GM12878 (cell line): ENCODE measurements around the gene WDSUB1. TPM values are rescaled to one million over a fixed set of nuclear protein-coding genes. Genes with fewer than 3 reads are reported as not detected.

Experiments
- ATAC-seq: fragments of 200-7000 bp; cut with Tn5 transposase; 3 replicates; pipeline ENCODE4 v1.9.1; 2020; ENCODE audit warnings: mild to moderate bottlenecking, moderate library complexity
- BruUV-seq: library from RNA; stranded (reverse); fragments of 400-500 nt; replicated peaks from 2 replicates; lab custom pipeline; 2021; lab: Mats Ljungman, UMichigan
- CTCF ChIA-PET: fragments of 300-600 bp; sonication (Branson Sonifier 250); formaldehyde crosslinking; extraction: SDS; loops from one replicate; lab custom pipeline; 2021; ENCODE audit warnings: inconsistent platforms; lab: Yijun Ruan, JAX
- POLR2A ChIA-PET: fragments of 350-600 bp; formaldehyde crosslinking; extraction: SDS; loops from one replicate; lab custom pipeline; 2021; ENCODE audit warnings: inconsistent platforms; lab: Charles Lee
- RAD21 ChIA-PET: fragments of 300-600 bp; sonication (Branson Sonifier 250); formaldehyde crosslinking; loops from one replicate; lab custom pipeline; 2023; ENCODE audit warnings: antibody characterized with exemption; ENCODE audit not compliant: unreplicated experiment; lab: Charles Lee
- SMC1A ChIA-PET: fragments of 300-600 bp; sonication (Branson Sonifier 250); formaldehyde crosslinking; loops from one replicate; lab custom pipeline; 2023; ENCODE audit not compliant: unreplicated experiment, uncharacterized antibody; lab: Charles Lee
- DNase-seq: peaks from one replicate; pipeline ENCODE4 v3.0.0-alpha.2; 2011; ENCODE audit warnings: low read depth, low spot score
- FAIRE-seq: peaks from 3 replicates; lab custom pipeline; 2011; peaks lifted over from hg19 to GRCh38; lab: Jason Lieb, UNC
- H2AFZ ChIP-seq: 2 replicates; pipeline ENCODE4 v1.6.0; 2011; ENCODE audit warnings: low read depth, low read length, control low read depth; ENCODE audit not compliant: control insufficient read depth
- H3K27ac ChIP-seq: 2 replicates; pipeline ENCODE4 v1.5.1; 2011; ENCODE audit warnings: control low read depth; ENCODE audit not compliant: control insufficient read depth, insufficient read depth
- H3K27me3 ChIP-seq, 2 experiments: replicated peaks in 1 of 2; 2 replicates each; pipeline versions ENCODE4 v1.6.0 to v1.6.1; 2011; ENCODE audit warnings: low read length in 1 of 2; ENCODE audit not compliant: control insufficient read depth in 2 of 2, insufficient read depth in 2 of 2
- H3K36me3 ChIP-seq, 2 experiments: 2 replicates each; pipeline ENCODE4 v1.5.1; 2011; ENCODE audit warnings: low read length in 1 of 2; ENCODE audit not compliant: control insufficient read depth in 2 of 2, insufficient read depth in 2 of 2
- H3K4me1 ChIP-seq: 2 replicates; pipeline ENCODE4 v1.6.1; 2011; ENCODE audit warnings: mild to moderate bottlenecking, low read length, moderate library complexity, mixed read lengths; ENCODE audit not compliant: control insufficient read depth, insufficient read depth
- H3K4me2 ChIP-seq: 2 replicates; pipeline ENCODE4 v1.6.0; 2011; ENCODE audit warnings: control low read depth; ENCODE audit not compliant: control insufficient read depth, insufficient read depth
- H3K4me3 ChIP-seq: fragments of 200-600 bp; sonication (generic); 2 replicates; pipeline ENCODE4 v1.5.1; 2016
- H3K79me2 ChIP-seq: 2 replicates; pipeline ENCODE4 v1.6.0; 2011; ENCODE audit warnings: low read length; ENCODE audit not compliant: control insufficient read depth, insufficient read depth
- H3K9ac ChIP-seq: 2 replicates; pipeline ENCODE4 v1.8.0; 2011; ENCODE audit warnings: low read length, control low read depth, mixed read lengths; ENCODE audit not compliant: control insufficient read depth, insufficient read depth
- H3K9me3 ChIP-seq: replicated peaks from 3 replicates; pipeline ENCODE4 v1.5.1; 2011; ENCODE audit warnings: mild to moderate bottlenecking, low read length; ENCODE audit not compliant: control insufficient read depth, insufficient read depth
- H4K20me1 ChIP-seq: 2 replicates; pipeline ENCODE4 v1.6.0; 2011; ENCODE audit not compliant: control insufficient read depth, insufficient read depth
- BCL11A ChIP-seq: IDR thresholded peaks from 2 replicates; pipeline ENCODE4 v1.6.1; 2011; ENCODE audit warnings: low read depth, low read length
- BCL3 ChIP-seq: IDR thresholded peaks from 2 replicates; pipeline ENCODE4 v1.6.1; 2011; ENCODE audit warnings: borderline replicate concordance, low read depth, mild to moderate bottlenecking, moderate library complexity, low read length; ENCODE audit not compliant: insufficient read depth, poor library complexity, severe bottlenecking
- IRF5 ChIP-seq: fragments of 450-650 bp; IDR thresholded peaks from 2 replicates; pipeline ENCODE4 v1.6.1; 2017; ENCODE audit warnings: borderline replicate concordance
- JUND ChIP-seq: IDR thresholded peaks from 2 replicates; pipeline ENCODE4 v1.6.1; 2012; ENCODE audit warnings: low read depth, mild to moderate bottlenecking, low read length, improper control_type of control experiment, moderate library complexity
- NBN ChIP-seq: fragments of 450-650 bp; IDR thresholded peaks from 2 replicates; pipeline ENCODE4 v1.6.1; 2016
- RB1 ChIP-seq: fragments of 450-650 bp; formaldehyde crosslinking; IDR thresholded peaks from 2 replicates; pipeline ENCODE4 v1.6.1; 2017; ENCODE audit warnings: mild to moderate bottlenecking, borderline replicate concordance
- RCOR1 ChIP-seq: conservative IDR thresholded peaks from 2 replicates; pipeline ENCODE4 v1.6.1; 2012; ENCODE audit warnings: low read depth, low read length, improper control_type of control experiment
- WGBS: methylation state at CpG from one replicate; pipeline ENCODE4 v1.1.6; 2016; ENCODE audit warnings: low lambda C conversion rate; ENCODE audit not compliant: insufficient replicate concordance, insufficient coverage; ENCODE audit errors: missing lambda C conversion rate; 5-methylcytosine and 5-hydroxymethylcytosine counted together
- in situ Hi-C: fragments of 300-500 bp; cut with MboI; formaldehyde crosslinking; loops from 9 replicates; pipeline ENCODE4 v1.14.3; 2018; ENCODE audit warnings: mixed read lengths
- intact Hi-C: fragments of 100-400 bp; cut with micrococcal nuclease; formaldehyde crosslinking; loops from one replicate; pipeline ENCODE4 v1.14.2; 2022; ENCODE audit not compliant: unreplicated experiment
- polyA plus RNA-seq, 11 experiments: library from polyadenylated mRNA; depleted of rRNA in 4 of 11; unstranded in 6 of 11; stranded (reverse) in 5 of 11; fragments of >200 nt; fragmentation: Nextera tagmentation in 4 of 11; fragmentation: Illumina TruSeq in 1 of 11; extraction: Ambion mirVana in 4 of 11; extraction: Trizol in 1 of 11; gene quantifications; 1 replicate in 1 of 11; 2 replicates in 10 of 11; pipeline versions ENCODE4 v1.2.1 to v1.2.3, GENCODE V29; 2011 to 2016; ENCODE audit warnings: inconsistent platforms in 2 of 11, missing spikeins in 2 of 11, low read depth in 1 of 11
- total RNA-seq, 4 experiments: library from RNA; depleted of rRNA in 3 of 4; stranded (reverse); fragments of >200 nt in 3 of 4; fragmentation: Illumina TruSeq in 1 of 4; extraction: Trizol in 1 of 4; gene quantifications; 2 replicates each; pipeline versions ENCODE4 v1.2.1 to v1.2.3, GENCODE V29; 2013 to 2021
- TF ChIP-seq, protein P1 (sequence below): fragments of 450-650 bp; IDR thresholded peaks from 2 replicates; pipeline ENCODE4 v1.6.1; 2017; ENCODE audit warnings: mild to moderate bottlenecking, moderate library complexity
- TF ChIP-seq, protein P2 (sequence below): IDR thresholded peaks from 2 replicates; pipeline ENCODE4 v1.6.1; 2011; ENCODE audit warnings: borderline replicate concordance, low read depth, mild to moderate bottlenecking, moderate library complexity, mixed read lengths, low read length; ENCODE audit not compliant: insufficient read depth; ENCODE audit errors: extremely low read length

Gene WDSUB1
- total and polyA plus RNA-seq, 10 of the 15 experiments (the other 5 are each of a cell fraction or from before 2014, with no cell fraction given): 4.4 to 12.7 (median 7.6) TPM

DNA sequence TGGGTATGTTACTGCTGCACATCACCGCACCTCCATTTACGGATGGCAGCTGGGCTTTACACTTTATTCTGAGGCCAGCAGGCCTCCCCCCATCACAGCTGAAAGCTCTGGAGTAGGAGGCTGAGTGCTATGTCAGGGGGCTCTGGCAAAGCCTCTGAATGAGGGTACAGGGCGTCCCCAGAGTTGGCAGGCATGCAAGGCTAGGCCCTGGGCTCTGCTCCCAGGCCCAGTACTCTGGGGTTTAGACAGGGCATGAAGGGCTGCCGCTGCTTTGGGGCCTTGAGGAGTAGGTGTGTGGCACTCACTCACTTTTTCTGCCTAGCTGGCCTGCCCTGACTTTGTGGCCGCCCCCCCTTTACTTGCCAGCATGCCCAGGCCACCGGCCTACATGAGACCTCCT is 90.8 kb downstream of the WDSUB1 start:
- SMC1A ChIA-PET: interaction anchor here (0.8 kb wide), 1 partner anchor 12 kb away, joined by 3 read pairs; no protein-coding TSS in a partner anchor
- POLR2A ChIA-PET: no interaction called here
- intact Hi-C loops: no loop called here
- no peaks in the 10 kb centered on the region for H4K20me1 ChIP-seq
- no peak overlapping the region for H3K27ac ChIP-seq
- CTCF ChIA-PET: interaction anchor here (0.7 to 2.1 kb wide), 2 partner anchors 77 to 425 kb away, joined by 3 to 6 read pairs; no protein-coding TSS in a partner anchor
- no TSS peak for BruUV-seq
- 84% methylated on average over 6 of the region's 6 CpGs for WGBS
- H3K9ac ChIP-seq: no peak overlapping the region
- no peak overlapping the region for H2AFZ ChIP-seq
- TF ChIP-seq BCL3 (no peak), JUND (no peak), RB1 (no peak), NBN (no peak), RCOR1 (no peak), BCL11A (no peak), IRF5 (no peak)
- TF ChIP-seq, protein P1, sequence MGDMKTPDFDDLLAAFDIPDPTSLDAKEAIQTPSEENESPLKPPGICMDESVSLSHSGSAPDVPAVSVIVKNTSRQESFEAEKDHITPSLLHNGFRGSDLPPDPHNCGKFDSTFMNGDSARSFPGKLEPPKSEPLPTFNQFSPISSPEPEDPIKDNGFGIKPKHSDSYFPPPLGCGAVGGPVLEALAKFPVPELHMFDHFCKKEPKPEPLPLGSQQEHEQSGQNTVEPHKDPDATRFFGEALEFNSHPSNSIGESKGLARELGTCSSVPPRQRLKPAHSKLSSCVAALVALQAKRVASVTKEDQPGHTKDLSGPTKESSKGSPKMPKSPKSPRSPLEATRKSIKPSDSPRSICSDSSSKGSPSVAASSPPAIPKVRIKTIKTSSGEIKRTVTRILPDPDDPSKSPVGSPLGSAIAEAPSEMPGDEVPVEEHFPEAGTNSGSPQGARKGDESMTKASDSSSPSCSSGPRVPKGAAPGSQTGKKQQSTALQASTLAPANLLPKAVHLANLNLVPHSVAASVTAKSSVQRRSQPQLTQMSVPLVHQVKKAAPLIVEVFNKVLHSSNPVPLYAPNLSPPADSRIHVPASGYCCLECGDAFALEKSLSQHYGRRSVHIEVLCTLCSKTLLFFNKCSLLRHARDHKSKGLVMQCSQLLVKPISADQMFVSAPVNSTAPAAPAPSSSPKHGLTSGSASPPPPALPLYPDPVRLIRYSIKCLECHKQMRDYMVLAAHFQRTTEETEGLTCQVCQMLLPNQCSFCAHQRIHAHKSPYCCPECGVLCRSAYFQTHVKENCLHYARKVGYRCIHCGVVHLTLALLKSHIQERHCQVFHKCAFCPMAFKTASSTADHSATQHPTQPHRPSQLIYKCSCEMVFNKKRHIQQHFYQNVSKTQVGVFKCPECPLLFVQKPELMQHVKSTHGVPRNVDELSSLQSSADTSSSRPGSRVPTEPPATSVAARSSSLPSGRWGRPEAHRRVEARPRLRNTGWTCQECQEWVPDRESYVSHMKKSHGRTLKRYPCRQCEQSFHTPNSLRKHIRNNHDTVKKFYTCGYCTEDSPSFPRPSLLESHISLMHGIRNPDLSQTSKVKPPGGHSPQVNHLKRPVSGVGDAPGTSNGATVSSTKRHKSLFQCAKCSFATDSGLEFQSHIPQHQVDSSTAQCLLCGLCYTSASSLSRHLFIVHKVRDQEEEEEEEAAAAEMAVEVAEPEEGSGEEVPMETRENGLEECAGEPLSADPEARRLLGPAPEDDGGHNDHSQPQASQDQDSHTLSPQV: no peak
- TF ChIP-seq, protein P2, sequence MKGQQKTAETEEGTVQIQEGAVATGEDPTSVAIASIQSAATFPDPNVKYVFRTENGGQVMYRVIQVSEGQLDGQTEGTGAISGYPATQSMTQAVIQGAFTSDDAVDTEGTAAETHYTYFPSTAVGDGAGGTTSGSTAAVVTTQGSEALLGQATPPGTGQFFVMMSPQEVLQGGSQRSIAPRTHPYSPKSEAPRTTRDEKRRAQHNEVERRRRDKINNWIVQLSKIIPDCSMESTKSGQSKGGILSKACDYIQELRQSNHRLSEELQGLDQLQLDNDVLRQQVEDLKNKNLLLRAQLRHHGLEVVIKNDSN: no peak
- TF ChIP-seq, all 136 proteins: peak for 0
- Histone ChIP-seq H3K4me3 (no peak overlapping the region), H3K9me3 (no peaks in the 10 kb centered on the region), H3K27me3 (no peaks in the 10 kb centered on the region), H3K79me2 (no peaks in the 10 kb centered on the region), H3K4me2 (no peak overlapping the region), H3K4me1 (peaks cover 2% of the 10 kb centered on the region), H3K36me3 (no peaks in the 10 kb centered on the region; a peak in 1 of 4 replicates)
- RAD21 ChIA-PET: no interaction called here
- ATAC-seq (no peak), FAIRE-seq (no peak), DNase-seq (no peak)
- in situ Hi-C loops: no loop called here
